Measurements from ENCODE around the gene ZNF562.
A peak's percentile ranks its signal among the peaks of the same experiment; 100 is the strongest.

The ZNF562 gene

GRCh38 chr19:9674663-9675357 is at the start of gene ZNF562:
Gene ZNF562 (minus strand): TSS chr19:9675100. CDS start chr19:9660744, 14,356 bp downstream.
- TF ChIP-seq, protein P1, sequence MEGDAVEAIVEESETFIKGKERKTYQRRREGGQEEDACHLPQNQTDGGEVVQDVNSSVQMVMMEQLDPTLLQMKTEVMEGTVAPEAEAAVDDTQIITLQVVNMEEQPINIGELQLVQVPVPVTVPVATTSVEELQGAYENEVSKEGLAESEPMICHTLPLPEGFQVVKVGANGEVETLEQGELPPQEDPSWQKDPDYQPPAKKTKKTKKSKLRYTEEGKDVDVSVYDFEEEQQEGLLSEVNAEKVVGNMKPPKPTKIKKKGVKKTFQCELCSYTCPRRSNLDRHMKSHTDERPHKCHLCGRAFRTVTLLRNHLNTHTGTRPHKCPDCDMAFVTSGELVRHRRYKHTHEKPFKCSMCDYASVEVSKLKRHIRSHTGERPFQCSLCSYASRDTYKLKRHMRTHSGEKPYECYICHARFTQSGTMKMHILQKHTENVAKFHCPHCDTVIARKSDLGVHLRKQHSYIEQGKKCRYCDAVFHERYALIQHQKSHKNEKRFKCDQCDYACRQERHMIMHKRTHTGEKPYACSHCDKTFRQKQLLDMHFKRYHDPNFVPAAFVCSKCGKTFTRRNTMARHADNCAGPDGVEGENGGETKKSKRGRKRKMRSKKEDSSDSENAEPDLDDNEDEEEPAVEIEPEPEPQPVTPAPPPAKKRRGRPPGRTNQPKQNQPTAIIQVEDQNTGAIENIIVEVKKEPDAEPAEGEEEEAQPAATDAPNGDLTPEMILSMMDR (IDR thresholded peaks at IDR 0.05; ENCODE audit: control extremely low read depth, extremely low read depth, low read depth, missing control alignments) = no peak
- POLR2A ChIA-PET = no interaction called here
- CTCF ChIA-PET = interaction anchor here (1.3 to 1.6 kb wide), 2 partner anchors 49 to 121 kb away, joined by 3 to 4 read pairs; no protein-coding TSS in a partner anchor
- peak; percentile 91 for DNase-seq (ENCODE audit: extremely low spot score)

DNA sequence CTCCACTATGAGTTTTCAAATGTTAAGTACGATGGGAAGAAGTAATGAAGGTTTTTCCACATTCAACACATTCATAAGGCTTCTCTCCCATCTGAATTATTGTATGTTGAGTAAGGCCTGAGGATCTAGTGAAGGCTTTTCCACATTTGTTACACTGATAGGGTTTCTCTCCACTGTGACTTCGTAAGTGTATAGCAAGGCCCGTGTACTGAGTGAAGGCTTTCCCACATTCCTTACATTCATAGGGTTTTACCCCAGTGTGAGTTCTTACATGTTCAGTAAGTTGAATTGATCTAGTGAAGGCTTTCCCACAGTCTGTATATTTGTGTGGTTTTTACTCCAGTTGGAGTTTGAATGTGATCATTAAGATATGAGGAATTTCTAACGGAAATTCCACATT is 49.3 kb upstream of the ZNF562 start:
- TF ChIP-seq, protein P1 (IDR thresholded peaks at IDR 0.05; ENCODE audit: control extremely low read depth, extremely low read depth, low read depth, missing control alignments) = no peak
- CTCF ChIA-PET = no interaction called here
- no peak for DNase-seq (ENCODE audit: extremely low spot score)
- POLR2A ChIA-PET = no interaction called here

DNA sequence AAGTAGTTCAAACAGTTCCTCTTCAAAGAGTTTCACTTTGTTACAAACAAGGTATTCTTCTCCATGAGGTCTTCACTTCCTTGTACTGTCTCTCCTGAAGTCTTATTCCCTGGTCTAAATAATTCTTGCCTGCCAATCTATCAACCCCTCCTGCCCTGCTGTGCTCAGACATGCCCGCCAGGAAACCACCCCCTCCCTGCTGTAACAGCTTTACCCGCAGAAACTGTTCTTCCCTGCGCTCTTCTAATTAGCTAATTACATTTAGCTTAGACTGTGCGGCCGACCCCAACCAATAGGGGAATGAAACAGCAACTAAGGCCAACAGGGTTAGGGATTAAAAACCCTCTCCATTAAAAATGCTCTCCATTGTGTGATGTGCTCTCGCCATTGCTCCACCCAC is 47.0 kb upstream of the ZNF562 start:
- TF ChIP-seq, protein P1 (IDR thresholded peaks at IDR 0.05; ENCODE audit: control extremely low read depth, extremely low read depth, low read depth, missing control alignments) = no peak
- ChIA-PET CTCF (interaction anchor here (1.1 kb wide), 1 partner anchor 46 kb away, joined by 3 read pairs; no protein-coding TSS in a partner anchor), POLR2A (no interaction called here)
- DNase-seq (ENCODE audit: extremely low spot score) = no peak

GRCh38 chr19:9720541-9720940 is 45.6 kb upstream of the ZNF562 start:
- DNase-seq (ENCODE audit: extremely low spot score) = no peak
- TF ChIP-seq, protein P1 (IDR thresholded peaks at IDR 0.05; ENCODE audit: control extremely low read depth, extremely low read depth, low read depth, missing control alignments) = no peak
- CTCF ChIA-PET = interaction anchor here (1.2 kb wide), 1 partner anchor 9 kb away, joined by 3 read pairs; no protein-coding TSS in a partner anchor
- POLR2A ChIA-PET = no interaction called here

GRCh38 chr19:9711815-9712214 is 36.9 kb upstream of the ZNF562 start:
- TF ChIP-seq, protein P1 (IDR thresholded peaks at IDR 0.05; ENCODE audit: control extremely low read depth, extremely low read depth, low read depth, missing control alignments) = no peak

GRCh38 chr19:9709305-9709704 is 34.4 kb upstream of the ZNF562 start:
- CTCF ChIA-PET = interaction anchor here (0.9 kb wide), 1 partner anchor 15 kb away, joined by 3 read pairs; no protein-coding TSS in a partner anchor
- no peak for DNase-seq (ENCODE audit: extremely low spot score)
- TF ChIP-seq, protein P1 (IDR thresholded peaks at IDR 0.05; ENCODE audit: control extremely low read depth, extremely low read depth, low read depth, missing control alignments) = no peak
- POLR2A ChIA-PET = interaction anchor here (0.6 kb wide), 1 partner anchor 81 kb away, joined by 6 read pairs; no protein-coding TSS in a partner anchor

More at GRCh38 chr19:9711815-9712214, 36.9 kb upstream of the ZNF562 start:
- CTCF ChIA-PET = interaction anchor here (0.9 kb wide), 1 partner anchor 9 kb away, joined by 3 read pairs; no protein-coding TSS in a partner anchor
- POLR2A ChIA-PET = no interaction called here
- no peak for DNase-seq (ENCODE audit: extremely low spot score)

All from GM10248 (cell line).